ENCODE measurements around the gene SEZ6L.

Gene SEZ6L

DNA sequence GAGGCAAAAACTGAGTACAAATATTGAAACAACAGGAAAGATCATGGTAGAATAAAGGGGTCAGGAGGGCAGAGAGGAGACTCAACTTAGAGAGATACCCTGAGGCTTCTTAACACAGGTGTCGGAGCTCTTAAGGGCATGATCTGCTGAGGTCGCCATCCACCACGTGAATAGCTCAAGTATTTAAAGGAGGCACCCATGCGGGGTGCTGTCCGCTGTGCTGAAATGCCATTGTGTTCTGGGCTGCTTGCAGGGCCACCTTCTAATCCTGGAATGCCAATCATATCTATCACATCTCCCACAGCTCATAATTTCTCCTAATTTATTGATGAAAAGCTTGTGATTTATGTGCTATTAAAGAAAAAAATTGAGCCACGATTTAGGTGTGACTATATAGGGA, 90.2 kb downstream of the SEZ6L start:
- H3K27me3 ChIP-seq (replicated peaks in 2 of 5; ENCODE audit: control insufficient read depth in 4 of 5, insufficient read depth in 5 of 5, low read length in 4 of 5), result peaks cover 0 to 15% (median 6%) of the 10 kb centered on the region in 5 experiments
- no peak overlapping the region for H3K27ac ChIP-seq (ENCODE audit: insufficient read depth in 1 of 2, low read depth in 1 of 2, low read length in 2 of 2, poor library complexity in 1 of 2, severe bottlenecking in 2 of 2)
- peak; percentile 27 to 64 (median 61) for DNase-seq
- CTCF ChIA-PET, result interaction anchor here (0.7 kb wide), 1 partner anchor 71 kb away, joined by 3 read pairs; no protein-coding TSS in a partner anchor
- no peak overlapping the region for H3K4me3 ChIP-seq (ENCODE audit: control insufficient read depth in 1 of 7, extremely low read depth in 1 of 7, insufficient read depth in 4 of 7, low read depth in 2 of 7, low read length in 6 of 7)
- H3K36me3 ChIP-seq (ENCODE audit: control insufficient read depth in 4 of 4, insufficient read depth in 4 of 4, low read length in 3 of 4), result no peaks in the 10 kb centered on the region
- POLR2A ChIA-PET, result interaction anchor here (0.7 kb wide), 1 partner anchor 20 kb away, joined by 3 read pairs; no protein-coding TSS in a partner anchor
- WGBS (ENCODE audit: insufficient coverage), result 3% methylated on average over 5 of the region's 6 CpGs
- no peaks in the 10 kb centered on the region for H3K4me1 ChIP-seq (ENCODE audit: control extremely low read depth in 1 of 4, control insufficient read depth in 4 of 4, insufficient read depth in 4 of 4, low read length in 3 of 4)
- H3K9me3 ChIP-seq (ENCODE audit: control extremely low read depth in 1 of 5, control insufficient read depth in 4 of 5, insufficient read depth in 2 of 5, low read depth in 1 of 5, low read length in 4 of 5), result no peaks in the 10 kb centered on the region

DNA sequence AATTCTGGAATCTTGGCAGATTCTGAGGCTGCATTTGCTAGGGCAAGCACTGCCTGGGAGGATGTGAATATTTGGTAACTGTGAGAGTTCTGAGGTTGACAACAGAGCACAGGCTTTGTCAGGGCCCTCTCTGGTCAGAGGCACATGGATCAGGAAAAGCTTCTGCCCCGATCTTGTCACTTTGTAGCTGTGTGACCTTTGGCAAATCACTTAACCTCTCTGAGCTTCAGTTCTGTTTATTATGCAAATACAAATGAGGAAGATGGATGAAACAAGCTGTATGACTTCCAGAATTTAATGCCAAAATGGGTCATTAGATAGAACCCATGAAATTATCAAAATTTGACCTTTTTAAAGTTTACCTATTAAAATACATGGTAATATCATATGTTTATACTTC, 94.9 kb downstream of the SEZ6L start:
- WGBS (ENCODE audit: insufficient coverage), result no CpG with 5 or more reads among the region's 1 CpG
- no peak for DNase-seq
- H3K27me3 ChIP-seq (replicated peaks in 2 of 5; ENCODE audit: control insufficient read depth in 4 of 5, insufficient read depth in 5 of 5, low read length in 4 of 5), result peaks cover 0 to 21% (median 6%) of the 10 kb centered on the region in 5 experiments
- no peak overlapping the region for H3K4me3 ChIP-seq (ENCODE audit: control insufficient read depth in 1 of 7, extremely low read depth in 1 of 7, insufficient read depth in 4 of 7, low read depth in 2 of 7, low read length in 6 of 7)
- no peaks in the 10 kb centered on the region for H3K36me3 ChIP-seq (ENCODE audit: control insufficient read depth in 4 of 4, insufficient read depth in 4 of 4, low read length in 3 of 4)
- no peak overlapping the region for H3K27ac ChIP-seq (ENCODE audit: insufficient read depth in 1 of 2, low read depth in 1 of 2, low read length in 2 of 2, poor library complexity in 1 of 2, severe bottlenecking in 2 of 2)
- POLR2A ChIA-PET, result no interaction called here
- no peaks in the 10 kb centered on the region for H3K4me1 ChIP-seq (ENCODE audit: control extremely low read depth in 1 of 4, control insufficient read depth in 4 of 4, insufficient read depth in 4 of 4, low read length in 3 of 4)
- CTCF ChIA-PET, result no interaction called here
- no peaks in the 10 kb centered on the region for H3K9me3 ChIP-seq (ENCODE audit: control extremely low read depth in 1 of 5, control insufficient read depth in 4 of 5, insufficient read depth in 2 of 5, low read depth in 1 of 5, low read length in 4 of 5)

DNA sequence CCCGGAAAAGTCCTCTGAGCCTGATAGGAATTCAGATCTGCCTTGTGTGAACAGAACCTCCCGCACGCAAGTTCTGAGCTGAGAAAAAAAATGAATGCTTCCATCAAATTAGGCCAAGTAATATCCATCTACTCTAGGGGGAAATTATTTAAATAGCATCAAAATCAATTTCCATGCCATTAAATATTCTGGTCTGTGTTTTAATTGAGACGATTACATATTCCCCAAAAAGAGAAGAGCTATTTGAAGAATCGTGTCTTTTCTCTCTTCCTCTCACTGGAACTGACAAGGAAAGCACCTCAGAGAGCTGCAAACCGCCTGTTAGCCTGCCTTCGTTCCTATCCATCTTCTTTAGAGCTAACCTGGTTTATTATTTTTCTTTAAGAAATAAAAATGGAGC, 96.0 kb downstream of the SEZ6L start:
- DNase-seq, result no peak
- H3K27ac ChIP-seq (ENCODE audit: insufficient read depth in 1 of 2, low read depth in 1 of 2, low read length in 2 of 2, poor library complexity in 1 of 2, severe bottlenecking in 2 of 2), result no peak overlapping the region
- CTCF ChIA-PET, result no interaction called here
- 91% methylated on average over 3 of the region's 7 CpGs for WGBS (ENCODE audit: insufficient coverage)
- peaks cover 0 to 18% (median 6%) of the 10 kb centered on the region in 5 experiments for H3K27me3 ChIP-seq (replicated peaks in 2 of 5; ENCODE audit: control insufficient read depth in 4 of 5, insufficient read depth in 5 of 5, low read length in 4 of 5)
- H3K9me3 ChIP-seq (ENCODE audit: control extremely low read depth in 1 of 5, control insufficient read depth in 4 of 5, insufficient read depth in 2 of 5, low read depth in 1 of 5, low read length in 4 of 5), result no peaks in the 10 kb centered on the region
- POLR2A ChIA-PET, result no interaction called here
- no peak overlapping the region for H3K4me3 ChIP-seq (ENCODE audit: control insufficient read depth in 1 of 7, extremely low read depth in 1 of 7, insufficient read depth in 4 of 7, low read depth in 2 of 7, low read length in 6 of 7)
- H3K36me3 ChIP-seq (ENCODE audit: control insufficient read depth in 4 of 4, insufficient read depth in 4 of 4, low read length in 3 of 4), result no peaks in the 10 kb centered on the region
- no peaks in the 10 kb centered on the region for H3K4me1 ChIP-seq (ENCODE audit: control extremely low read depth in 1 of 4, control insufficient read depth in 4 of 4, insufficient read depth in 4 of 4, low read length in 3 of 4)

DNA sequence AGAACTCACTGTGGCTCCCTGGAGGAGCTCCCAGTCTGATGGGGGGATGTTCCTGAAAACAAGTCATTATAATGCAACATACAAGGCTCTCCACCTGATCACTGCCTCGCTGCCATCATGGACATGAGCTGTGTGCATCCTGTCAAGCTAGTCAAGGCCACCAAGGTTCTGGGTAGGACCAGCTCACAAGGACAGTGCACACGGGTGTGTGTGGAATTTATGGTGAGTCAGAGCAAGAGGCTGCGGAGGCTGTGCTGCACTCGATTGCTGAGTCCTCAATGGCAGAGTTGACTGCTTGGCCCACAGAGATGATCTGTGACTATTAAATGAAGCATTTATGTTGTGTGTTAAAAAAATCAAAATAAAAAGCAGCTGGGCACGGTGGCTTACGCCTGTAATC, 96.6 kb downstream of the SEZ6L start:
- Histone ChIP-seq H3K9me3 (ENCODE audit: control extremely low read depth in 1 of 5, control insufficient read depth in 4 of 5, insufficient read depth in 2 of 5, low read depth in 1 of 5, low read length in 4 of 5) (no peaks in the 10 kb centered on the region), H3K4me1 (ENCODE audit: control extremely low read depth in 1 of 4, control insufficient read depth in 4 of 4, insufficient read depth in 4 of 4, low read length in 3 of 4) (no peaks in the 10 kb centered on the region), H3K36me3 (ENCODE audit: control insufficient read depth in 4 of 4, insufficient read depth in 4 of 4, low read length in 3 of 4) (no peaks in the 10 kb centered on the region), H3K4me3 (ENCODE audit: control insufficient read depth in 1 of 7, extremely low read depth in 1 of 7, insufficient read depth in 4 of 7, low read depth in 2 of 7, low read length in 6 of 7) (no peak overlapping the region), H3K27me3 (replicated peaks in 2 of 5; ENCODE audit: control insufficient read depth in 4 of 5, insufficient read depth in 5 of 5, low read length in 4 of 5) (peaks cover 0 to 21% (median 6%) of the 10 kb centered on the region in 5 experiments), H3K27ac (ENCODE audit: insufficient read depth in 1 of 2, low read depth in 1 of 2, low read length in 2 of 2, poor library complexity in 1 of 2, severe bottlenecking in 2 of 2) (no peak overlapping the region)
- POLR2A ChIA-PET, result no interaction called here
- WGBS (ENCODE audit: insufficient coverage), result 94% methylated on average over 4 of the region's 6 CpGs
- CTCF ChIA-PET, result no interaction called here
- no peak for DNase-seq

DNA sequence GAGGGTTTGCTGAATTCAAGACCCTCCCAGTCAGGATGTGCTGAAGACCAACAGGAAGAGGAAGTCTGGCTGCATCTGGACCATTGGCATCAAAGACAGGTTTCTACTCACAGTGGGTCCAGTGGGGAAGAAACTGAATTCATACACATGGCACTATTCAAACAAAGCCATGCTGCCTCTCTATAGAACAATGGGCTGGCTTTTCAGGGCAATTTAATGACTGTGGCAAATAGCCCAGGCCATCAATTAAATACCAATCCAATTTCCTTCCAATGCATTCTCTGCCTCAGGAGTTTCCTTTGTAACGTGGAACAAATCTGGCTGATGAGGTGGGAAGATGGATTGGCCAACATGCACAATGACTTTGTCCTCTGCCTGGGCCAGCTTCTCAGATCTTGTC, 98.6 kb downstream of the SEZ6L start:
- no peaks in the 10 kb centered on the region for H3K4me1 ChIP-seq (ENCODE audit: control extremely low read depth in 1 of 4, control insufficient read depth in 4 of 4, insufficient read depth in 4 of 4, low read length in 3 of 4)
- DNase-seq, result no peak
- no peak overlapping the region for H3K27ac ChIP-seq (ENCODE audit: insufficient read depth in 1 of 2, low read depth in 1 of 2, low read length in 2 of 2, poor library complexity in 1 of 2, severe bottlenecking in 2 of 2)
- WGBS (ENCODE audit: insufficient coverage), result no CpG with 5 or more reads among the region's 1 CpG
- no peak overlapping the region for H3K4me3 ChIP-seq (ENCODE audit: control insufficient read depth in 1 of 7, extremely low read depth in 1 of 7, insufficient read depth in 4 of 7, low read depth in 2 of 7, low read length in 6 of 7)
- POLR2A ChIA-PET, result no interaction called here
- no peaks in the 10 kb centered on the region for H3K9me3 ChIP-seq (ENCODE audit: control extremely low read depth in 1 of 5, control insufficient read depth in 4 of 5, insufficient read depth in 2 of 5, low read depth in 1 of 5, low read length in 4 of 5)
- CTCF ChIA-PET, result no interaction called here
- H3K27me3 ChIP-seq (replicated peaks in 2 of 5; ENCODE audit: control insufficient read depth in 4 of 5, insufficient read depth in 5 of 5, low read length in 4 of 5), result peaks cover 0 to 25% (median 5%) of the 10 kb centered on the region in 5 experiments
- H3K36me3 ChIP-seq (ENCODE audit: control insufficient read depth in 4 of 4, insufficient read depth in 4 of 4, low read length in 3 of 4), result no peaks in the 10 kb centered on the region

DNA sequence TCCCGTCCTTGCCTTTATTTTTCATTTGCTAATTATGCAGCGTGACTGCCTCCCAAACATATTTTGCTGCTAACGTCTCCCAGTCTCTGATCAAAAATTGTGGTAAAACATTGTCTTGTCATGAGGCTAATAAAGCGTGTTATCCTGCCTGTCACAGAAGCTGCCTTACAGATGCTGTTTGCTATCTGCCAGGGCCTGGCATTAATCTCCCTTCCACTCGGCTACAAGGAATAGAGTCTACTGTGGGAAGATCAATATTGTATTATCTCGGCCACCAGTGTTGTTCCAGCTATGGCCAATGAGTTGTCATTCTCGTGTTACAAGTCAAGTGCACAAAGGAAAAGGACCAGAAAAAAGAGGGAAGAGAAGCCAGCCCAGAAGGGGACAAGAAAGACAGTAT, 100.3 kb downstream of the SEZ6L start:
- Histone ChIP-seq H3K36me3 (ENCODE audit: control insufficient read depth in 4 of 4, insufficient read depth in 4 of 4, low read length in 3 of 4) (no peaks in the 10 kb centered on the region), H3K4me1 (ENCODE audit: control extremely low read depth in 1 of 4, control insufficient read depth in 4 of 4, insufficient read depth in 4 of 4, low read length in 3 of 4) (no peaks in the 10 kb centered on the region), H3K27ac (ENCODE audit: insufficient read depth in 1 of 2, low read depth in 1 of 2, low read length in 2 of 2, poor library complexity in 1 of 2, severe bottlenecking in 2 of 2) (no peak overlapping the region), H3K4me3 (ENCODE audit: control insufficient read depth in 1 of 7, extremely low read depth in 1 of 7, insufficient read depth in 4 of 7, low read depth in 2 of 7, low read length in 6 of 7) (no peak overlapping the region), H3K27me3 (replicated peaks in 2 of 5; ENCODE audit: control insufficient read depth in 4 of 5, insufficient read depth in 5 of 5, low read length in 4 of 5) (peaks cover 0 to 14% (median 2%) of the 10 kb centered on the region in 5 experiments), H3K9me3 (ENCODE audit: control extremely low read depth in 1 of 5, control insufficient read depth in 4 of 5, insufficient read depth in 2 of 5, low read depth in 1 of 5, low read length in 4 of 5) (no peaks in the 10 kb centered on the region)
- ChIA-PET POLR2A (no interaction called here), CTCF (no interaction called here)
- no peak for DNase-seq
- WGBS (ENCODE audit: insufficient coverage), result 98% methylated on average over 7 of the region's 7 CpGs

DNA sequence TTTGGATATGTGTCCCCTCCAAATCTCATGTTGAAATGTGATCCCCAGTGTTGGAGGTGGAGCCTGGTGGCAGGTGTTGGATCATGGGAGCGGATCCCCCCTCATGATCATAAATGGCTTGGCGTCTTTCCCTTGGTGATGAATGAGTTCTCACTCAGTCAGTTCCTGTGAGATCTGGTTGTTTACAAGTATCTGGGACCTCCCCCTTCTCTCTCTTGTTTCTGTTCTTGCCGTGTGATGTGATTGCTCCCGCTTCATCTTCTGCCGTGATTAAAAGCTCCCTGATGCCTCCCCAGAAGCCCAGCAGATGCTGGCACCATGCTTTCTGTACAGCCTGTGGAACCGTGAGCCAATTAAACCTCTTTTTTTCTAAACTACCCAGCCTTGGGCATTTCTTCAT, 102.2 kb downstream of the SEZ6L start:
- H3K9me3 ChIP-seq (ENCODE audit: control extremely low read depth in 1 of 5, control insufficient read depth in 4 of 5, insufficient read depth in 2 of 5, low read depth in 1 of 5, low read length in 4 of 5), result no peaks in the 10 kb centered on the region
- 63% methylated on average over 4 of the region's 6 CpGs for WGBS (ENCODE audit: insufficient coverage)
- H3K27ac ChIP-seq (ENCODE audit: insufficient read depth in 1 of 2, low read depth in 1 of 2, low read length in 2 of 2, poor library complexity in 1 of 2, severe bottlenecking in 2 of 2), result no peak overlapping the region
- H3K4me1 ChIP-seq (ENCODE audit: control extremely low read depth in 1 of 4, control insufficient read depth in 4 of 4, insufficient read depth in 4 of 4, low read length in 3 of 4), result no peaks in the 10 kb centered on the region
- DNase-seq, result no peak
- CTCF ChIA-PET, result no interaction called here
- H3K27me3 ChIP-seq (replicated peaks in 2 of 5; ENCODE audit: control insufficient read depth in 4 of 5, insufficient read depth in 5 of 5, low read length in 4 of 5), result peaks cover 0 to 12% (median 2%) of the 10 kb centered on the region in 5 experiments
- POLR2A ChIA-PET, result no interaction called here
- H3K36me3 ChIP-seq (ENCODE audit: control insufficient read depth in 4 of 4, insufficient read depth in 4 of 4, low read length in 3 of 4), result no peaks in the 10 kb centered on the region
- H3K4me3 ChIP-seq (ENCODE audit: control insufficient read depth in 1 of 7, extremely low read depth in 1 of 7, insufficient read depth in 4 of 7, low read depth in 2 of 7, low read length in 6 of 7), result no peak overlapping the region
